AG04450 (cell line): Measurements from ENCODE around the gene LRRC8B. TPM values are rescaled to one million over a fixed set of nuclear protein-coding genes. Genes with fewer than 3 reads are reported as not detected.

Experiments used
- CTCF ChIA-PET: fragments of 300-600, 350-600 bp; formaldehyde crosslinking; extraction: SDS; loops from one replicate; lab custom pipeline; 2022; ENCODE audit warnings: antibody characterized with exemption, inconsistent platforms; lab: Charles Lee
- POLR2A ChIA-PET: fragments of 350-600 bp; formaldehyde crosslinking; extraction: SDS; loops from one replicate; lab custom pipeline; 2021; ENCODE audit warnings: antibody characterized with exemption, inconsistent platforms; lab: Yijun Ruan, JAX
- DNase-seq: peaks from one replicate; pipeline ENCODE4 v3.0.0-alpha.2; 2011; ENCODE audit warnings: low read depth, low spot score
- H3K27ac ChIP-seq: one replicate; pipeline ENCODE4 v1.5.1; 2012; ENCODE audit warnings: low read depth, low read length, control low read depth
- H3K27me3 ChIP-seq: one replicate; pipeline ENCODE4 v1.6.0; 2012; ENCODE audit warnings: low read length; ENCODE audit not compliant: control insufficient read depth, insufficient read depth
- H3K4me3 ChIP-seq: 2 replicates; pipeline ENCODE4 v1.5.1; 2011; ENCODE audit warnings: mild to moderate bottlenecking, low read depth, low read length, control low read depth
- H3K9me3 ChIP-seq: 2 replicates; pipeline ENCODE4 v1.5.1; 2012; ENCODE audit warnings: low read length; ENCODE audit not compliant: control insufficient read depth, insufficient read depth
- polyA plus RNA-seq: library from polyadenylated mRNA; depleted of rRNA; stranded (reverse); fragments of >200 nt; gene quantifications from 2 replicates; pipeline ENCODE4 v1.2.3, GENCODE V29; 2011
- TF ChIP-seq, protein P1 (sequence below): IDR thresholded peaks from 2 replicates; pipeline ENCODE4 v1.5.1; 2011; ENCODE audit warnings: low read depth, low read length, control low read depth, inconsistent platforms

The LRRC8B gene
- polyA plus RNA-seq, 1 experiment, result 1.6 TPM

DNA sequence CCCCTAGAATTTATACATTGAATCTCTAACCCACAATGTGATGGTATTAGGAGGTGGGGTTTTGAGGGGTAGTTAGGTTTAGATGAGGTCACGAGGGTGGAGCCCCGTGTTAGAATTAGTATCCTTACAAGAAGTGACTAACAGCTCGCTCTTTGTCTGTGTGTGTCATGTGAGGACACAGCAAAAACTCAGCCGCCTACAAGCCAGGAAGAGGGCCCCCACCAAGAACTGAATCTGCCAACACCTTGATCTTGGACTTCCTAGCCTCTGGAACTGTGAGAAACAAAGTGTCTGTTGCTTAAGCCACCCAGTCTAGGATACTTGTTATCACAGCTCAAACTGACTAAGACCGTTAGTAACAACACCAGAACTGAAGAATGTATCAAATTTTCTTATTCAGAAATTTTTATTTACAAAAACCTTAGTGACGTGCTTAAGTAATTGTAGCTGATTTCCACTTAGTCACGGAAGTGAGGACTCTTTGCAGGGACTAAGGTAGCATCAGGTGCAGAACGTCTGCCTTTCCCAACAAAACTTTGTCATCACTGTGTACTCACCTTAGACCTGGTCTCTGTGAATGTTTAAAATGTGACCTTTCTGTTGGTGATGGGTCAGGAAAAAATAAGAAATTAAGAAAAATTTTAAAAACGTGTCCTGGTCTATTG is 83.8 kb downstream of the LRRC8B start:
- CTCF ChIA-PET, result interaction anchor here (1.2 to 2.1 kb wide), 3 partner anchors 10 to 155 kb away, joined by 4 to 15 read pairs (median 6); no protein-coding TSS in a partner anchor
- POLR2A ChIA-PET, result no interaction called here
- no peak for DNase-seq

DNA sequence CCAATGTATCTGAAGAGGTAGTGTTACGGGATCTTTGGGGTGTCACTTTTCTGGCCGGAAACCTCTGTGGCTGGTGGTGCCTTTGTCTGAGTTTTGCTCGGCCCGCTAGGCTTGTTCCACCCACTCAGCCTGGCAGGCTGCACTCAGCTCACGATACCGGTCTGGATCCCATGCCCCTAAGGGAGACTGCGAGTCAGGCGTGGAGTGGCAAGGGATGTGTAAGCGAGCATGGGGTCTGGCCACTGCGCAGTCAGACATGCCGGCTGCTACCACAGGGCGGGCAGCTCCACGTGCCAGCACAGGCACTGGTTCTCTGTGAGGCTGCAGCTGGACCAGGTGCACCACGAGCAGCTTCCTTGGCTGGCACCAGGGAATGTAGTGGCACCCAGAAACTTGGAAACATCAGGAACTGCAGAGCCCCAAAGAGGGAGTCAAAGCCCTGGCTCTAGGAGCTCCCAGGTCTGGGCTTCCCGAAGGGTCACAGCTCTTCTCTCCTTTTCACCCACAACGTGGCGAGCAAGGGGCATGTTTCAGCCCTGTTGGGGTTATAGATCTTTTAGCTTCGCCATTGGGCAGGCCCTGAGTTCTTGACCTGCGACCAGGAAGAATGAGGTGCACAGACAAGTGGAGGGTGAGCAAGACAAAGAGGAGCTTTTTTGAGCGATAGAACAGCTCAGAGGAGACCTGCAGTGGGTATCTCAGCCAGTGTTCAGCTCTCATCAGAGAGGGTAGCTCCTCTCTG is 84.5 kb downstream of the LRRC8B start:
- no peaks in the 10 kb centered on the region for H3K27me3 ChIP-seq
- no peak overlapping the region for H3K27ac ChIP-seq
- H3K9me3 ChIP-seq, result peaks cover 7% of the 10 kb centered on the region; the same call in 1 of the 2 replicates
- TF ChIP-seq, protein P1, sequence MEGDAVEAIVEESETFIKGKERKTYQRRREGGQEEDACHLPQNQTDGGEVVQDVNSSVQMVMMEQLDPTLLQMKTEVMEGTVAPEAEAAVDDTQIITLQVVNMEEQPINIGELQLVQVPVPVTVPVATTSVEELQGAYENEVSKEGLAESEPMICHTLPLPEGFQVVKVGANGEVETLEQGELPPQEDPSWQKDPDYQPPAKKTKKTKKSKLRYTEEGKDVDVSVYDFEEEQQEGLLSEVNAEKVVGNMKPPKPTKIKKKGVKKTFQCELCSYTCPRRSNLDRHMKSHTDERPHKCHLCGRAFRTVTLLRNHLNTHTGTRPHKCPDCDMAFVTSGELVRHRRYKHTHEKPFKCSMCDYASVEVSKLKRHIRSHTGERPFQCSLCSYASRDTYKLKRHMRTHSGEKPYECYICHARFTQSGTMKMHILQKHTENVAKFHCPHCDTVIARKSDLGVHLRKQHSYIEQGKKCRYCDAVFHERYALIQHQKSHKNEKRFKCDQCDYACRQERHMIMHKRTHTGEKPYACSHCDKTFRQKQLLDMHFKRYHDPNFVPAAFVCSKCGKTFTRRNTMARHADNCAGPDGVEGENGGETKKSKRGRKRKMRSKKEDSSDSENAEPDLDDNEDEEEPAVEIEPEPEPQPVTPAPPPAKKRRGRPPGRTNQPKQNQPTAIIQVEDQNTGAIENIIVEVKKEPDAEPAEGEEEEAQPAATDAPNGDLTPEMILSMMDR, result no peak
- CTCF ChIA-PET, result interaction anchor here (0.6 to 2.1 kb wide), 4 partner anchors 11 to 154 kb away, joined by 3 to 15 read pairs (median 5); no protein-coding TSS in a partner anchor
- no peak overlapping the region for H3K4me3 ChIP-seq
- POLR2A ChIA-PET, result no interaction called here
- DNase-seq, result no peak

More for the DNA sequence above, 83.8 kb downstream of the LRRC8B start:
- H3K4me3 ChIP-seq, result no peak overlapping the region
- peaks cover 7% of the 10 kb centered on the region; the same call in 1 of the 2 replicates for H3K9me3 ChIP-seq
- no peak overlapping the region for H3K27ac ChIP-seq
- H3K27me3 ChIP-seq, result no peaks in the 10 kb centered on the region
- TF ChIP-seq, protein P1, result no peak

DNA sequence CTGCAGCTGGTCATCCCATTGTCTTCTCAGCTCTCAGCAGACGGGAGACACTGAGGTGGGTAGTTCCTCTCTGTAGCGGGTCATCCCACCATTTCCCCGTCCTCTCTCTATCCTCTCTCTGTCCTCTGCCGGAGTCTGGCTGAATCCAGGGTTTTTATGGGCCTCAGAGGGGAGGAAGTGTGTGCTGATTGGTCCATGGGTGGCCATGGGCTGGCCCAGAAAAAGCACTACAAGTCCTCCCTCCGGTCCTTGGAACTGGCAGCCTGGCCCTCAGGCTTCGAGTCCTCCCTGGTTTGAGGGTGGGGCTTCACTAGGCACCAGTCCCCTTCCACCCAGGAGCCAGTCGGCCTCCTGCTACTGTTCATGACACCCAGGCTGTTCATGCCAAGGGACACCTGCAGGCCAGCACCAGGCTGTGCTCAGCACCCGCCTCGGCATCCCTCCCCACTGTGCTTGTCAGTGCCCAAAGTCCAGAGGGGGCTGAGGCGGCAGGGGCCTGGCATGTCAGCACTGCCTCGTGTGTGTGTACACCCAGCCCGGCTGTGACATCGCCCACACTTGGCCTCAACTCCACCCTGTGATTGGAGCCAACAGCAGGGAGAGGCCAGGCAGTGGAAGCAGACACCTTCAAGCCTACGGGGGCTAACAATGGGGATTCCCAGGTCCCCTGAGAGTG is 85.3 kb downstream of the LRRC8B start:
- CTCF ChIA-PET, result interaction anchor here (0.6 to 2.1 kb wide), 2 partner anchors 153 to 155 kb away, joined by 3 to 15 read pairs; no protein-coding TSS in a partner anchor
- POLR2A ChIA-PET, result no interaction called here
- H3K27ac ChIP-seq, result no peak overlapping the region
- no peak for DNase-seq
- H3K9me3 ChIP-seq, result peaks cover 7% of the 10 kb centered on the region; the same call in 1 of the 2 replicates
- H3K27me3 ChIP-seq, result no peaks in the 10 kb centered on the region
- TF ChIP-seq, protein P1, result no peak
- no peak overlapping the region for H3K4me3 ChIP-seq

DNA sequence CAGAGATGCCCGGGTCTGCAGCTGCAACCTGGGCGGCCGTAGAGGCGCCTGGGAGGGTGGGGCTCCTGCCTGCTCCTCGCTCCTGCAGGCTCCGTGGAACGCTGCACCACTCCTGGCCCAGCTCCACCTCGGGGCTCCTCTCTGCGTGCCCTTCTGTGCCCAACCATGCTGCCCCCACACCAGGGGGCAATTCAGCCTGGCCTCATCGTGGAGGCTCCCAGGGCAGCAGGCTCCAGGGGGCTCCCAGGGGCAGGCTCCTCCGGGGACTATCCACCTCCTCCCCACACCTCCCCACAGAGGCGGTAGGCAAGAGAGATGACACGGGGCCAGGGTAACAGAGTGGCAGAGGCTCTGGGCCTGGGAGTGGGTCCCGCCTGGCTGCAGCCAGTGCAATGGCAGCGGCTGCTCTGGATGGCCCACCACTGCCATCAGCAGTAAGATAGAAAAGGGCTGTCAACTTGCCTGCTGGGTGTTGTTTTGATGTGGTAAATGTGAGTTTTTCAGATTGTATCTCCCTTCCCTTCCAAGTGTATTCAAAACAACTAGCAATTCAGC is 85.9 kb downstream of the LRRC8B start:
- ChIA-PET POLR2A (no interaction called here), CTCF (interaction anchor here (1.5 to 2.1 kb wide), 2 partner anchors 11 to 153 kb away, joined by 4 to 15 read pairs; no protein-coding TSS in a partner anchor)
- Histone ChIP-seq H3K27ac (no peak overlapping the region), H3K4me3 (no peak overlapping the region), H3K27me3 (no peaks in the 10 kb centered on the region), H3K9me3 (peaks cover 7% of the 10 kb centered on the region; the same call in 1 of the 2 replicates)
- TF ChIP-seq, protein P1, result no peak
- no peak for DNase-seq
